IPS-20b (cell line): ENCODE measurements around the gene LNX2.

Source experiments
- H3K27ac ChIP-seq: one replicate; pipeline ENCODE4 v1.5.1; 2013; ENCODE audit warnings: low read length
- H3K27me3 ChIP-seq: 2 replicates; pipeline ENCODE4 v1.6.1; 2013; ENCODE audit warnings: mild to moderate bottlenecking, low read length, inconsistent platforms; ENCODE audit not compliant: insufficient read depth
- H3K36me3 ChIP-seq: 2 replicates; pipeline ENCODE4 v1.6.1; 2013; ENCODE audit warnings: low read depth, mild to moderate bottlenecking, inconsistent platforms, low read length, moderate library complexity; ENCODE audit not compliant: insufficient read depth
- H3K4me1 ChIP-seq: 2 replicates; pipeline ENCODE4 v1.6.1; 2013; ENCODE audit warnings: mild to moderate bottlenecking, control low read depth, inconsistent platforms, low read length, moderate library complexity; ENCODE audit not compliant: insufficient read depth
- H3K4me3 ChIP-seq: 2 replicates; pipeline ENCODE4 v1.5.1; 2013; ENCODE audit warnings: mild to moderate bottlenecking, low read length, inconsistent platforms
- H3K9ac ChIP-seq: 2 replicates; pipeline ENCODE4 v1.6.1; 2013; ENCODE audit warnings: low read depth, mild to moderate bottlenecking, inconsistent platforms, low read length, moderate library complexity
- H3K9me3 ChIP-seq: 2 replicates; pipeline ENCODE4 v1.6.1; 2013; ENCODE audit warnings: mild to moderate bottlenecking, low read depth, low read length, inconsistent platforms; ENCODE audit not compliant: insufficient read depth

Gene LNX2

GRCh38 chr13:27524981-27525975 lies 95.1 kb downstream of the LNX2 start:
- Histone ChIP-seq H3K4me1 (no peaks in the 10 kb centered on the region), H3K27me3 (no peaks in the 10 kb centered on the region), H3K9me3 (no peaks in the 10 kb centered on the region), H3K9ac (no peak overlapping the region), H3K4me3 (no peak overlapping the region), H3K27ac (no peak overlapping the region), H3K36me3 (no peaks in the 10 kb centered on the region)

- Histone ChIP-seq H3K9me3 (no peaks in the 10 kb centered on the region), H3K27ac (no peak overlapping the region)
Measured at GRCh38 chr13:27523346-27524073, 96.8 kb downstream of the LNX2 start.

DNA sequence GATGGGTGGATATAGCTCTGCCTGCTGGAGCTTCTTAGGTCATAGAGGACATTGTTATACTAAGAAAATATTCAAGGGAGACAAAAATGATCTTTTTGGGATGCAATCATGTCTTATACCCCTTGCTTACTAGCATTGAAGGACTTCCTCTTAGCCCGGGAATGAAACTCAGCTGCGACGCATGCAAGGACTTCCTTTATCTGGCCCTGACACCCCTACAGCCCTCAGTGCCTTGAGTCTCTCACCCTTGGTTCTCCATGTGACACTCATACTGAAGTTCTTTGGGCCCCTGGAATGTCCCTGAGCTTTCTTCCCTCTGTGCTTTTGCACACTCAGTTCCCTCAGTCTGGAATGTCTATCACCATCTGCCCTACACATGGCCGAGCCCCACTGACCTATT lies 97.5 kb downstream of the LNX2 start:
- H3K27me3 ChIP-seq, result no peaks in the 10 kb centered on the region
- H3K9me3 ChIP-seq, result no peaks in the 10 kb centered on the region
- H3K27ac ChIP-seq, result no peak overlapping the region
- no peaks in the 10 kb centered on the region for H3K4me1 ChIP-seq
- no peak overlapping the region for H3K4me3 ChIP-seq
- no peak overlapping the region for H3K9ac ChIP-seq
- no peaks in the 10 kb centered on the region for H3K36me3 ChIP-seq

More at GRCh38 chr13:27523346-27524073, 96.8 kb downstream of the LNX2 start:
- H3K27me3 ChIP-seq, result no peaks in the 10 kb centered on the region
- no peak overlapping the region for H3K9ac ChIP-seq
- H3K4me3 ChIP-seq, result no peak overlapping the region
- no peaks in the 10 kb centered on the region for H3K36me3 ChIP-seq
- H3K4me1 ChIP-seq, result no peaks in the 10 kb centered on the region

GRCh38 chr13:27516103-27516502 lies 104.2 kb downstream of the LNX2 start:
- Histone ChIP-seq H3K9me3 (no peaks in the 10 kb centered on the region), H3K4me3 (no peak overlapping the region), H3K27ac (no peak overlapping the region), H3K4me1 (no peaks in the 10 kb centered on the region), H3K27me3 (no peaks in the 10 kb centered on the region), H3K36me3 (no peaks in the 10 kb centered on the region), H3K9ac (no peak overlapping the region)

- H3K4me3 ChIP-seq, result no peak overlapping the region
- H3K9ac ChIP-seq, result no peak overlapping the region
- no peak overlapping the region for H3K27ac ChIP-seq
- no peaks in the 10 kb centered on the region for H3K36me3 ChIP-seq
- no peaks in the 10 kb centered on the region for H3K4me1 ChIP-seq
- no peaks in the 10 kb centered on the region for H3K9me3 ChIP-seq
- no peaks in the 10 kb centered on the region for H3K27me3 ChIP-seq
Measured at GRCh38 chr13:27510082-27510481, 110.2 kb downstream of the LNX2 start.

DNA sequence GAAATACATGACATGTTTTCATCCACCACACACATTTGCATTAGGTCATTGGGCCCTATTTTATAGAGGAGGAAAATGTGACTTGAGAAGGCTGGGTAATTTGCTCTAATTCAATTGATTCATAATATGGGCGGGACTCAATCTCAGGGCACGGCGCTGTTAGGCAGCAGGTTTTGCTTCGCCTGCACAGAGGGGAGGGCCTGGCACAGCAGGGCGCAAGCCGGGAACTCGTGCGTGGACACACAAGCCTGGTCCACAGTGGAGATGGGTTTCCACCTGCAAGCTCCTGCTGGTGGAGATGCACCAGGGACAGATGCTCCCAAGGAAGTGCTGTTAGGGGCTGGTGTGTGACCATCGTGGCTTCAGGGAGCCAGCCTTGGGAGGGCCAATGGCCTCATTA lies 111.5 kb downstream of the LNX2 start:
- no peak overlapping the region for H3K4me3 ChIP-seq
- no peaks in the 10 kb centered on the region for H3K27me3 ChIP-seq

GRCh38 chr13:27505792-27506191 lies 114.5 kb downstream of the LNX2 start:
- no peaks in the 10 kb centered on the region for H3K27me3 ChIP-seq
- no peak overlapping the region for H3K4me3 ChIP-seq
- no peaks in the 10 kb centered on the region for H3K36me3 ChIP-seq
- no peak overlapping the region for H3K9ac ChIP-seq
- H3K9me3 ChIP-seq, result no peaks in the 10 kb centered on the region
- H3K27ac ChIP-seq, result no peak overlapping the region
- H3K4me1 ChIP-seq, result no peaks in the 10 kb centered on the region

More for the DNA sequence above, 111.5 kb downstream of the LNX2 start:
- no peak overlapping the region for H3K27ac ChIP-seq
- H3K9ac ChIP-seq, result no peak overlapping the region
- H3K4me1 ChIP-seq, result no peaks in the 10 kb centered on the region
- no peaks in the 10 kb centered on the region for H3K36me3 ChIP-seq
- no peaks in the 10 kb centered on the region for H3K9me3 ChIP-seq

- Histone ChIP-seq H3K27me3 (no peaks in the 10 kb centered on the region), H3K4me3 (no peak overlapping the region), H3K36me3 (no peaks in the 10 kb centered on the region), H3K9ac (no peak overlapping the region), H3K9me3 (no peaks in the 10 kb centered on the region), H3K27ac (no peak overlapping the region), H3K4me1 (no peaks in the 10 kb centered on the region)
Measured at GRCh38 chr13:27504868-27505194, 115.5 kb downstream of the LNX2 start.

DNA sequence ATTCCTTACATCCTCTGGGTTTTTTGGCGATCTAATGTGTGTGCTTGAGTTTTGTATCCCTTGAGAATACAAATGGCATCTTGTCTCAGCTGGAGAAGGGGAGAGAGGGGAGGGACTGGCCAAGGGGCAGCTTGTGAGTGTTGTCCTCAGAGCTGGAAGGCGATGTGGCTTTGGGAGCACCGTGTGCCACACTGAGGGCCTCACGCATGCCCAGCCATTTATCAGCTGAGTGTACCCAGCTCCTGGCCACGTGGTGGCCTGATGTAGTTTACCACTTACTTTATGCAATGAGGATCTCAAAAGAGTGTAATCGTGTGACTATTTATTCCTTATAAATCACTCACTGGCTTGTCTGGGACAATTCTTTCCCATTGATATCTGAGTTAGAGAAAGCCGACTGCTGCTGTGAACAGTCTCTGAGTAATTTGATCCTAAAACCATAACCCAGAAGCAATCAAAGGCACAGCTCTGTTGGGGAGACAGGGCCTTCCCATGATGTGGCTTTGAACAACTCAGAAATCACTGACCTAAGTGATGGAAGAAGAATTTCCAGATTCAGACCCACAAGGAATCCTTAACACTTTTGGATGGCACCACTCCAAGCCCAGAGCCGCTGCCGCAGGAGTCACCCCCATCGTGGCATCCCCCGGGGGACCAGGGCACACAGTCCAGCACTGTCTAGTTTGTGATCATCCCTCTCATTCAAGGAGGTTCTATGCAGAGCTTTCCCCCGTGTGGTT lies 116.0 kb downstream of the LNX2 start:
- H3K4me1 ChIP-seq, result no peaks in the 10 kb centered on the region
- H3K27me3 ChIP-seq, result no peaks in the 10 kb centered on the region
- no peaks in the 10 kb centered on the region for H3K9me3 ChIP-seq

GRCh38 chr13:27500806-27501534 lies 119.4 kb downstream of the LNX2 start:
- no peak overlapping the region for H3K27ac ChIP-seq
- no peaks in the 10 kb centered on the region for H3K36me3 ChIP-seq
- no peak overlapping the region for H3K9ac ChIP-seq
- H3K27me3 ChIP-seq, result no peaks in the 10 kb centered on the region
- no peak overlapping the region for H3K4me3 ChIP-seq
- no peaks in the 10 kb centered on the region for H3K4me1 ChIP-seq
- H3K9me3 ChIP-seq, result no peaks in the 10 kb centered on the region

More for the DNA sequence above, 116.0 kb downstream of the LNX2 start:
- no peak overlapping the region for H3K4me3 ChIP-seq
- no peaks in the 10 kb centered on the region for H3K36me3 ChIP-seq
- H3K27ac ChIP-seq, result no peak overlapping the region
- no peak overlapping the region for H3K9ac ChIP-seq

DNA sequence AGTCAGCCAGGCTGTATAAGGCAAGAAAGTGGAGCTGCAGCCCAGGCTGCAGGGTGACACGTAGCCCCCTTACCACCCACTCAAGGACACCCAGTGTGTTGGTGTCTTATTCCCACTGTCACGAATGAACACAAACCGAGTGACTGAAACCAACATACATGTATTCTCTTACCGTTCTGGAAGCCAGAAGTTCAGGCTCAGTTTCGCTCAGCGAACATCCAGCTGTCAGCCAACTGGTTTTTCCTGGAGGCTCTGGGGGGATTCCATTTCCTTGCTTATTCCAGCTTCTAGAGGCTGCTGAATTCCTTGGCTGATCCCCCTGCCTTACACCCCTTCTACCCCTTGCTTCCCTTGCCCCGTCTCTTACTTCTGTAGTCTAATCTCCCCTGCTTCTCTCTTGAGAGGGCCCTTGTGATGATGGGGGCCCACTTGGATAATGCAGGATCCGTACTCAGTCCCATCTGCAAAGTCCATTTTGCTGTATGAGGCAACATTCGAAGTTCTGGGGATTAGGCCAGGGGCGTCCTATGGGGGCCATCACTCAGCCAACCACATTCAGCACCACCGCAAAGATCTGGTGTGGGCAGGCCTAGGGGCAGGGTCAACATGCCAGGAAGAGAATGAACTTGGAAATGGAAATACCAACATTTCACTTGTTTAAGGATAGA lies 122.6 kb downstream of the LNX2 start:
- H3K9me3 ChIP-seq, result no peaks in the 10 kb centered on the region
- H3K36me3 ChIP-seq, result no peaks in the 10 kb centered on the region
- H3K4me1 ChIP-seq, result no peaks in the 10 kb centered on the region
- H3K4me3 ChIP-seq, result no peak overlapping the region
- no peak overlapping the region for H3K9ac ChIP-seq
- no peaks in the 10 kb centered on the region for H3K27me3 ChIP-seq
- H3K27ac ChIP-seq, result no peak overlapping the region
